ENCODE data around the gene EMC9.

GRCh38 chr14:24132976-24133375, 8.4 kb downstream of the EMC9 start:
- TF ChIP-seq CTCF (IDR thresholded peaks at IDR 0.05) (no peak), EP300 (IDR thresholded peaks at IDR 0.05) (no peak), POLR2AphosphoS5 (IDR thresholded peaks at IDR 0.05) (no peak), POLR2A (IDR thresholded peaks at IDR 0.05) (no peak)

Measured in upper lobe of left lung (tissue), 4 donors.